ENCODE results near the gene YAE1.

The YAE1 gene

GRCh38 chr7:39554583-39555165 lies 11.5 kb upstream of the YAE1 start:
- no peak for DNase-seq (ENCODE audit: low read depth)

DNA sequence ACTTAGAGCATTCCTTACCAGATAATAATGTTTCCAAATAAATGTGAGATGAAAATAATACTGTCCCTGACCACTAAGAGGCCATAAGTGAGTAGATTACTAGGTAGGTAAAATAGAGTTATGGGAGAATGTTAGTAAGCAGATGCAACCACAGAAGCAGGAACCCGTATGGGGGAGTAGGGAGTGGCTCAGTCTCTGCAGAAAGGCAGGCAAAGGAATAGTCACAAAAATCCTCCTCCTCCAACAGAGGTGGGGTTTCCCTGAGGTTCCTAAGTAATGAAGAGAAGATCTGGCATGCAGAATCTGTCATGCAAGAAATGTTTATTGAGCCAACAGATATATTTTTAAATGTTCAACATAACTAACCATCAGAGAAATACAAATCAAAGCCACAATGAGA lies 9.0 kb upstream of the YAE1 start:
- DNase-seq (ENCODE audit: low read depth), result no peak

DNA sequence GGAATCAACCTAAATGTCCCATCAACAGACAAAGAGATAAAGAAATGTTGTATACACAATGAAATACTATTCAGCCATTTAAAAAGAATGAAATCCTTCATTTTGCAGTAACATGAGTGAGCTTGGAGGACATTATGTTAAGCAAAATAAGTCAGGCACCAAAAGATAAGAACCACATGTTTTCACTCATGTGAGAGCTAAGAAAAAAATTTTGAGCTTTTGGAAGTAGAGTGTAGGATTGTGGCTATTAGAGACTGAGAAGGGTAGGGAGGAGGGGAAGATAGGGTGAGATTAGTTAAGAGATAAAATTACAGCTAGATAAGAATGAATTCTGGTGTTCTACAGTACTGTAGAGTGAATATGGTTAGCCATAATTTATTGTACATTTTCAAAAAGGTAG lies 8.3 kb upstream of the YAE1 start:
- DNase-seq (ENCODE audit: low read depth), result no peak

DNA sequence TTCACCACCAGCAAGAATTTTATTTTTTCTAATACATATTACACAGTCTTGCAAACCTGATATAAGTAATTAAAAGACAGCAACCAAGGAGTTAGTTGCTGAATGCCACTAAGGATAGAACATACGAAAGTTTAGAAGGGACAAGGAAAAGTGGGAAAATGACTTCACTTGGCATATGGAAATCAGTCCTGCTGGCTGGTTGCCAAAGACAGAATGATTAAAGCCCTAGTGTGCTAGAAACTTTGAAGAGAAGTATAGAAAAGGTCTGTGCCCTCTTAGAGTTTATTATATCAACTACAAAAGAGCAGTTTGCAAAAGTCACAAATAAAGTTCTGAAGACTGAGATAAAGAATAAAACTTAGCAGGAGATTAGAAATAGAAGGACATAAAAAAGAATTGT lies 5.8 kb upstream of the YAE1 start:
- no peak for DNase-seq (ENCODE audit: low read depth)

- no peak for DNase-seq (ENCODE audit: low read depth)
Measured at GRCh38 chr7:39560997-39561396, 5.2 kb upstream of the YAE1 start.

DNA sequence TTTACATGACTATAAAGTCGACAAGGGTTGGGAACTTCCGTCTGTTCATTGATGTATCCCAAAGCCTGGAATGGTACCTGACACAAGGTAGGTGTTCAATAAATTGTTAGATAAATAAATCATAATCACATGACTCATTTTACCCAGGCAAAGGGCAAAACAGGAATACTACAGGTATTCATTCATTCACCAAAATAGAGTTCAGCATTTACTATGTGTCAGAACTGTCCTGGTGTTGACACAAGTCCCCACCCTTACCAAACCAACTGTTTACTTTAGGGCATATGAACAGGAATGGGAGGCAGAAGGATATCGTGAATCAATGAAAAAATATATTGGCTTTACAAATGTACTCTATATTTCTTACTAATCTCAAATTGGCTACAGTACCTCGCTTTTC lies 666 bp upstream of the YAE1 start:
- DNase-seq (ENCODE audit: low read depth), result no peak

GRCh38 chr7:39567294-39567693 lies 1.1 kb downstream of the YAE1 start:
- DNase-seq (ENCODE audit: low read depth), result no peak

DNA sequence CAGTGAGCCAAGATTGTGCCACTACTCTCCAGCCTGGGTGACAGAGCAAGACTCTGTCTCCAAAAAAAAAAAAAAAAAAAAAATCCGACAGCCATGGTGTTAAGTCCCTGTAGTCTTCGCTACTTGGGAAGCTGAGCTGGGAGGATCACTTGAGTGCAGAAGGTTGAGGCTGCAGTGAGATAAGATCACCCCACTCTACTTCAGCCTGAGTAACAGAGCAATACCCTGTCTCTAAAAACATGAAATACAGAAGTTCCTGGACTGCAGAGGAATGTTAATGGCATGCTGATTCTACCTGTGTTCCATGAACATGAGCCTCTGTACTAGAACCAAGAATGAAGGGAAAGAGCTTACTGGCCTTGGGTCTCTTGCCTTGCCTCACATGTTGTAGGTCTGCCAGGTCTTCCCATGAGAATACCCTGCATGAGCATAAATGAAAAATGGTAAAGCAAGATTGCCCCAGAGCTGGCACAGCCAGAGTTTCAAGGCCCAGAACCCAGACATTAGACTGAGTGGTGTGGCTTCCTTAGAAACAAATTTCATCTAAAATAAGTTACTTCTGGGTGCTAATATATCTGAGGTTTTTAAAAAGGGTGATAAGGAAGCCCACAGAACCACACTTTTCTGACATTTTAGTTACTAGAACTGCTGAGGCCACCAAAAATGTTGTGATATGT lies 8.6 kb downstream of the YAE1 start:
- DNase-seq (ENCODE audit: low read depth), result no peak

GRCh38 chr7:39577229-39577874 lies 11.1 kb downstream of the YAE1 start:
- DNase-seq (ENCODE audit: low read depth), result no peak

GRCh38 chr7:39580149-39580874 lies 14.1 kb downstream of the YAE1 start:
- DNase-seq (ENCODE audit: low read depth), result peak; percentile 80

DNA sequence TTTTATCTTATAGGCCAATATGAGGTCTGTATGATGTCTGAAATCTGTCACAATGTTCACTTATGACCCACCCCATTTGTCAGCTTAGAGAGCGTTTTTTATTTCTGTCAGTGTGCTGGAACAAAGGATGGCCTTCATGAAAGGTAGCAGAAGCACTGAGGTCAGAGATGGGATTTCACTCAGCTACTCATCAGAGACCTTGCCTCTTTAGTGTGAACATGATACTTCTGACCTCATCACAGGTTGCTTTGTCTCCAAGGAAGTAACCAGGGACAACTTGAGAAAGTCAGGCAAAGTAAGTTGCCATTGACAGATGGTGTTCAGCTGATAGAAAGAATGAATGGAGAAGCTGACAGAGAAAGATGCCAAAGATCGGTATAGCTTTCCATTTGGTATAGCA lies 16.3 kb downstream of the YAE1 start:
- no peak for DNase-seq (ENCODE audit: low read depth)

- no peak for DNase-seq (ENCODE audit: low read depth)
Measured at GRCh38 chr7:39583539-39583938, 17.3 kb downstream of the YAE1 start.

DNA sequence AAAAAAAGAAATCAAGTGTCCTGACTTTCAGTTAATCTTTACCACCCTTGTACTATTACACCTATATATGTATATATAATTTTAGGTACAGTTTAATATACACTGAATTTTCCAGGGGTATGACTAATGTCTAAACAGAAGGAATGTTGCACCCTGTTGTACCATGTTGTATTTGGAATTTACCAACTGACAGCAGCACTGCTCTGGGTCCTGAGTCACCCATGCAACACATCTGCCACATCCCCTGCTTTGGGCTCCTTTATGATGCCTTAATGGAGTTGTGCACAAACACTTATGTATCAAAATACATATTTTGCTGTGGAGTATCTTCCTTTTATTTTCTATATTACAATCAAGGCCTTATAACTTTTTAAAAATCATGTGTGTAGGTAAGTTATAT lies 21.2 kb downstream of the YAE1 start:
- DNase-seq (ENCODE audit: low read depth), result no peak

DNA sequence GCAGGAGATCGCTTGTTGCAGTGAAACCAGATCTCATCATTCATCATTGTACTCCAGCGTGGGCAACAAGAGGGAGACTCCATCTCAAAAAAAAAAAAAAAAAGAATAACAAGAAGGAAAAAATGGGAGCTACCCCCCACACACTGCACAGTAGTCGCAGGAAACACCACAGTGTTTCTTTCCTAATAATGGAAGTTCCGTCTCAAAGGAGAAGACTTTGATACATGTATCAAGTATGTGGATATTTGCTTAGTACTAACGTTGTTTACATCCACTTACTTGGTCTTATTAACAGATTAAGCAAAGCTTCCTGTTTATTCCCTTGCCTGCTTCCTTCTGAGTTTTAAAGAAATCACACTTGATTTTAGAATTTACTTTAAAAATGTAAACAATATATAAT lies 22.2 kb downstream of the YAE1 start:
- DNase-seq (ENCODE audit: low read depth), result no peak

- peak; percentile 58 for DNase-seq (ENCODE audit: low read depth)
Measured at GRCh38 chr7:39589323-39590111, 23.3 kb downstream of the YAE1 start.

DNA sequence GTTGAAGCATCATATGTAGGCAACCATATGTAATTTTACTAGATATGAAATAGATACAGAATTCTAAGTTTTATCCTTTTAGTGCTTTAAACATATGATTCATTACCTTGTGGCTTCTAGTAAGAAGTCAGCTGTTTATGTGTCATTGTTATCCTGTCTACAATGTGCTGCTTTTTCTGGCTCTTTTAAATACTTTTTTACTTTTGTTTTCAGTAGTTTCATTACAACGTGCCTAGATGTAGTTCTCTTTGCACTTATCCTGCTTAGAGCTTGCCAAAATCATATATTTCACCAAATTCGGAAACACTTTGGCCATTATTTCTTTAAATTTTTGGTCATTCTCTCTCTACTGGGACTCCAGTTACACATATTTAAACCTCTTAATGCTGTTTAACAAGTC lies 26.4 kb downstream of the YAE1 start:
- no peak for DNase-seq (ENCODE audit: low read depth)

- DNase-seq (ENCODE audit: low read depth), result no peak
Measured at GRCh38 chr7:39594988-39595620, 28.9 kb downstream of the YAE1 start.

- DNase-seq (ENCODE audit: low read depth), result no peak
Measured at GRCh38 chr7:39602351-39602750, 36.1 kb downstream of the YAE1 start.

DNA sequence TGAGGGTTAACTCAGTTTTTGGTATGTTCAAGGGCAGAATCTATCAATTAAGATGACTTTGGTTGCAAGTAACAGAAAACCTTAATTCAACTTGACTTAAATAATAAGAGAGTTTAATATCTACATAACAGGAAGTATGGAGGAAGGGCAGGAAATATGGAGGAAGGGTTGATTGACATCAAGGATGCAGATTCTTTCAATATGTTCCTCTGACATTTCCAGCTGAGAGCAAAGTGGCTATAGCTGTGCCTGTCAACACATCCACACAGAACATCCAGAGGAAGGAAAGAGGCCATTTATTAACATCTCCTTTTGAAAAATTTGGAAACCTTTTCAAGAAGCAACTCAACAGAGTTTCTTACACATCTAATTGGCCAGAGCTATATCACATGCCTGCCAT lies 37.7 kb downstream of the YAE1 start:
- DNase-seq (ENCODE audit: low read depth), result no peak

DNA sequence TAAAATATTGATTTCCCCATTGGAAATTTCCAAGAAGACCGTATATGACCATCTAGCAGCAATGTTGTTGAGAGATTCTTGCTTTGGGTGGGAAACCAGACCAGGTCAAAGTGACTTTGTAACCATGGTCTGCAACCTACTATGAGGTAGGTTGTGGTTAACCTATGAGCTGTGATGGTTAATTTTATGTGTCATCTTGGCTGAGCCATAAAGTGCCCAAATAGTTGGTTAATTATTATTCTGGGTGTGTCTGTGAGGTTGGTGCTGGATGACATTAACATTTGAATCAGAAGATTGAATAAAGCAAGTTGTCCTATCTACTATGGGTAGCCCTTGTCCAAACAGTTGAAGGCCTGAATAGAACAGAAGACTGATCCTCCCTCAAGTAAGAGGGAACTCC lies 38.9 kb downstream of the YAE1 start:
- no peak for DNase-seq (ENCODE audit: low read depth)

DNA sequence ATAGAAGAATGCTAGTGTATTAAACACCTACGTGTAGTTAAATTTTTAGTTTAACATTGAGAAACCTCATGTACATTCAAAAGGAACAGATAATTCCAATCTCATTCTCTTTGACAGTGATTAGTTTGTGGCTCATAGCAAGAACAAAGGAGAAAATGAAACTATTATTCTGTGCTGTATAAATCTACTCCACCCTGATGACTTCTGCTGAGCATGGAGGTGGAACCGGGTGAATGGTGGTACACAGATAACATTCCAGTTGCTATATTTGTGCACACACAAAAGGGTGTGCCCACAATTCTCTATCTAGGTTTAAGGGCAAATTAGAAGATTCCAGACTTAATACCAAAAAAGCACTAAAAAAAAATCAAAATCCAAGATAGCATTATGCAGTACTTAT lies 40.1 kb downstream of the YAE1 start:
- DNase-seq (ENCODE audit: low read depth), result no peak

- DNase-seq (ENCODE audit: low read depth), result no peak
Measured at GRCh38 chr7:39606941-39607340, 40.7 kb downstream of the YAE1 start.

Measured in CMK (cell line).